Keratinocyte (primary cell): ENCODE results near the gene IMPDH2. TPM values are rescaled to one million over a fixed set of nuclear protein-coding genes. Genes with fewer than 3 reads are reported as not detected.

Experiments
- DNase-seq: peaks from one replicate; pipeline ENCODE4 v3.0.0-alpha.2; 2011; ENCODE audit warnings: low read depth, missing footprints, low spot score
- FAIRE-seq: peaks from 2 replicates; lab custom pipeline; 2011; peaks lifted over from hg19 to GRCh38; lab: Jason Lieb, UNC
- H2AFZ ChIP-seq: 2 replicates; pipeline ENCODE4 v1.6.0; 2012; ENCODE audit warnings: low read length, control low read depth, inconsistent platforms; ENCODE audit not compliant: control insufficient read depth
- H3K27ac ChIP-seq: 2 replicates; pipeline ENCODE4 v1.5.1; 2011; ENCODE audit warnings: low read length; ENCODE audit not compliant: control insufficient read depth, insufficient read depth
- H3K27me3 ChIP-seq: 3 replicates; pipeline ENCODE4 v1.6.0; 2011; ENCODE audit warnings: low read length; ENCODE audit not compliant: control insufficient read depth, insufficient read depth; ENCODE audit errors: extremely low read depth
- H3K36me3 ChIP-seq, 2 experiments: 2 replicates in 1 of 2; 3 replicates in 1 of 2; pipeline ENCODE4 v1.5.1; 2011; ENCODE audit warnings: low read length in 2 of 2, mild to moderate bottlenecking in 1 of 2; ENCODE audit not compliant: control insufficient read depth in 2 of 2, insufficient read depth in 2 of 2; ENCODE audit errors: extremely low read depth in 1 of 2
- H3K4me1 ChIP-seq: 3 replicates; pipeline ENCODE4 v1.5.1; 2011; ENCODE audit warnings: low read length; ENCODE audit not compliant: control insufficient read depth, insufficient read depth; ENCODE audit errors: extremely low read depth
- H3K4me2 ChIP-seq: 3 replicates; pipeline ENCODE4 v1.6.0; 2011; ENCODE audit warnings: low read depth, low read length; ENCODE audit not compliant: control insufficient read depth, insufficient read depth; ENCODE audit errors: extremely low read depth
- H3K4me3 ChIP-seq, 3 experiments: fragments of 200-600 bp in 1 of 3; sonication (generic) in 1 of 3; 2 replicates in 2 of 3; 3 replicates in 1 of 3; pipeline ENCODE4 v1.5.1; 2011 to 2016; ENCODE audit warnings: low read length in 3 of 3, mild to moderate bottlenecking in 3 of 3, control low read depth in 2 of 3, inconsistent platforms in 1 of 3, low read depth in 1 of 3, mixed read lengths in 1 of 3, mixed run types in 1 of 3, moderate library complexity in 1 of 3; ENCODE audit not compliant: control insufficient read depth in 2 of 3, insufficient read depth in 2 of 3; ENCODE audit errors: extremely low read depth in 1 of 3
- H3K79me2 ChIP-seq: 2 replicates; pipeline ENCODE4 v1.6.0; 2012; ENCODE audit warnings: low read length; ENCODE audit not compliant: control insufficient read depth, insufficient read depth
- H3K9ac ChIP-seq: 3 replicates; pipeline ENCODE4 v1.6.0; 2011; ENCODE audit warnings: low read length; ENCODE audit not compliant: control insufficient read depth, insufficient read depth; ENCODE audit errors: extremely low read depth
- H3K9me1 ChIP-seq: 3 replicates; pipeline ENCODE4 v1.6.0; 2011; ENCODE audit warnings: low read length; ENCODE audit not compliant: control insufficient read depth, insufficient read depth; ENCODE audit errors: extremely low read depth
- H3K9me3 ChIP-seq: 2 replicates; pipeline ENCODE4 v1.5.1; 2012; ENCODE audit warnings: low read depth, low read length; ENCODE audit not compliant: control insufficient read depth
- H4K20me1 ChIP-seq: 3 replicates; pipeline ENCODE4 v1.6.0; 2011; ENCODE audit warnings: low read length; ENCODE audit not compliant: control insufficient read depth, insufficient read depth; ENCODE audit errors: extremely low read depth
- CTCF ChIP-seq, 3 experiments: IDR thresholded peaks in 1 of 3; conservative IDR thresholded peaks in 1 of 3; optimal IDR thresholded peaks in 1 of 3; 2 replicates in 2 of 3; 3 replicates in 1 of 3; pipeline versions ENCODE3 to v1.5.1; 2011; ENCODE audit warnings: low read length in 3 of 3, mild to moderate bottlenecking in 3 of 3, moderate library complexity in 2 of 3, control low read depth in 1 of 3, inconsistent platforms in 1 of 3; ENCODE audit not compliant: insufficient read depth in 2 of 3; ENCODE audit errors: extremely low read depth in 1 of 3
- EZH2 ChIP-seq: IDR thresholded peaks from one replicate; pipeline ENCODE4 v1.6.1; 2012; ENCODE audit warnings: inconsistent platforms, mild to moderate bottlenecking, low read length, moderate library complexity
- dilution Hi-C: fragments of 300-500 bp; cut with MboI; formaldehyde crosslinking; loops from one replicate; pipeline ENCODE4 v1.7.0; 2020; ENCODE audit warnings: low sequenced_read_pairs; ENCODE audit not compliant: extremely low pct_ligation_motif_present
- polyA plus RNA-seq, 5 experiments: library from polyadenylated mRNA; depleted of rRNA in 3 of 5; stranded (reverse) in 3 of 5; stranded (forward) in 1 of 5; unstranded in 1 of 5; fragments of >200 nt; gene quantifications; 1 replicate in 1 of 5; 2 replicates in 3 of 5; 3 replicates in 1 of 5; pipeline versions ENCODE4 v1.2.1 to v1.2.3, GENCODE V29; 2011 to 2012; ENCODE audit warnings: missing spikeins in 2 of 5, low read depth in 1 of 5, low replicate concordance in 1 of 5

The IMPDH2 gene
- polyA plus RNA-seq, 1 donor (not counting 4 experiments of a cell fraction or from before 2014, with no cell fraction given) = 221 TPM

DNA sequence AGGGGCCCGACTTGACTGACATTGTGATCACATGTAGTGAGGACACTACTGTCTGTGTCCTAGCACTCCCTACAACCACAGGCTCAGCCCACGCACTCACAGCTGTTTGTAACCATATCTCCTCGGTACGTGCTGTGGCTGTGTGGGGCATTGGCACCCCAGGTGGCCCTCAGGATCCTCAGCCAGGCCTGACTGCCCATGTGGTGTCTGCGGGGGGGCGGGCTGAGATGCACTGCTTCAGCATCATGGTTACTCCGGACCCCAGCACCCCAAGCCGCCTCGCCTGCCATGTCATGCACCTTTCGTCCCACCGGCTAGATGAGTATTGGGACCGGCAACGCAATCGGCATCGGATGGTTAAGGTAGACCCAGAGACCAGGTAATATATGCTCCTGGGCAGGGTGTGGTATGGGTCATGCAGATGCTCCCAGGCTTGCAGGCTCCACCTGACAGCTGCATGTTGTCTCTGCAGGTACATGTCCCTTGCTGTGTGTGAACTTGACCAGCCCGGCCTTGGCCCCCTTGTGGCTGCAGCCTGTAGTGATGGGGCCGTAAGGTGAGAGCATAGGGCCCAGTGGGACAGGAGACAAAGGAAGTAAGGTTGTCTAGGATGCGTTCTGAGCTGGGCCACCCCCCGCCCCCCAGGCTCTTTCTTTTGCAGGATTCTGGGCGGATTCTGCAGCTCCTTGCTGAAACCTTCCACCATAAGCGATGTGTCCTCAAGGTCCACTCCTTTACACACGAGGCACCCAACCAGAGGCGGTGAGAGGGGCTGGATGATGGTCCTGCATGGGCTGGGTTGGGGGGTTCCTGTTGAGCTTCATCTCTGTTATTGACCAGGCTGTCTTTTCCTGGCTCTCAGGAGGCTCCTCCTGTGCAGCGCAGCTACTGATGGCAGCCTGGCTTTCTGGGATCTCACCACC lies 15.2 kb downstream of the IMPDH2 start:
- TF ChIP-seq CTCF (optimal IDR thresholded peaks at IDR 0.05 in 1 of 3, IDR thresholded peaks at IDR 0.05 in 1 of 3, conservative IDR thresholded peaks at IDR 0.05 in 1 of 3; ENCODE audit: extremely low read depth in 1 of 3, insufficient read depth in 2 of 3, low read length in 3 of 3) = peak in 2 of 3 experiments; percentile 61 to 68
- no peak for TF ChIP-seq EZH2
- no peak for FAIRE-seq
- peaks cover 27% of the 10 kb centered on the region for H4K20me1 ChIP-seq
- no peak overlapping the region for H3K4me2 ChIP-seq
- dilution Hi-C loops = no loop called here
- H3K9me1 ChIP-seq = peaks cover 8% of the 10 kb centered on the region
- peaks cover 15 to 52% of the 10 kb centered on the region in 2 experiments for H3K36me3 ChIP-seq
- no peaks in the 10 kb centered on the region for H3K9me3 ChIP-seq
- peaks cover 20% of the 10 kb centered on the region for H3K4me1 ChIP-seq
- no peaks in the 10 kb centered on the region for H3K27me3 ChIP-seq
- H3K4me3 ChIP-seq = no peak overlapping the region
- no peak for DNase-seq
- H2AFZ ChIP-seq = no peak overlapping the region
- H3K27ac ChIP-seq = no peak overlapping the region
- H3K9ac ChIP-seq = no peak overlapping the region
- H3K79me2 ChIP-seq = peaks cover 38% of the 10 kb centered on the region

GRCh38 chr3:49013113-49013737 lies 16.0 kb downstream of the IMPDH2 start:
- peaks cover 22% of the 10 kb centered on the region for H3K4me1 ChIP-seq
- FAIRE-seq (no peak), DNase-seq (no peak)
- H3K4me2 ChIP-seq = no peak overlapping the region
- H3K4me3 ChIP-seq = no peak overlapping the region
- H3K9me3 ChIP-seq = no peaks in the 10 kb centered on the region
- peaks cover 15 to 52% of the 10 kb centered on the region in 2 experiments for H3K36me3 ChIP-seq
- dilution Hi-C loops = no loop called here
- no peak overlapping the region for H3K9ac ChIP-seq
- no peak overlapping the region for H2AFZ ChIP-seq
- H3K27me3 ChIP-seq = no peaks in the 10 kb centered on the region
- H3K27ac ChIP-seq = no peak overlapping the region
- H4K20me1 ChIP-seq = peaks cover 27% of the 10 kb centered on the region
- H3K79me2 ChIP-seq = peaks cover 44% of the 10 kb centered on the region
- H3K9me1 ChIP-seq = peaks cover 11% of the 10 kb centered on the region
- TF ChIP-seq EZH2 = no peak
- no peak for TF ChIP-seq CTCF (optimal IDR thresholded peaks at IDR 0.05 in 1 of 3, IDR thresholded peaks at IDR 0.05 in 1 of 3, conservative IDR thresholded peaks at IDR 0.05 in 1 of 3; ENCODE audit: extremely low read depth in 1 of 3, insufficient read depth in 2 of 3, low read length in 3 of 3)
